Hematopoietic multipotent progenitor cell treated with erythropoietin and hydrocortisone succinate and interleukin-3 and kit ligand, for 6 days (in vitro differentiated cells): ENCODE measurements around the gene PPFIBP2.

Experiments used
- DNase-seq: peaks from one replicate; pipeline ENCODE4 v3.0.0-alpha.2; 2015

The PPFIBP2 gene

DNA sequence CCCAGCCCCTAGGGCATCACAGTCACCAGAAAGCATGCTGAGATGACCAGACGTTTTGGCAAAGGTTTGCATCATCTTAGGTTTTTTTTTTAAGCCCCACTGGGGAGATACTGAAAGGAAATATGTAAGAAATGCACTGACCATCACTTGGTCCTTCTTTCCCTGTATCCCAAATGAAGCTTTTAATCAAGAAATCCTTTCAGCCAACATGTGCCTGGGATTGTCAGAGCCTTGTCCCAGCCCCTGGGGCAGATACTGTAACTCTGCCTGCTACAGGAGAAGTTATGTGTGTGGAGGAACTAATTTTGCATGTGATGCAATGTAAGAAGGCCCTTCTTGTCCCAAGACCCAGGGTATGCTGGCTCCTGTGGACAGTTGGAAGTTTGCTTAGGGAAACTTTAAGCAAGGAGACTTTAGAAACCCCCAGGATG lies 65.6 kb downstream of the PPFIBP2 start:
- no peak for DNase-seq

DNA sequence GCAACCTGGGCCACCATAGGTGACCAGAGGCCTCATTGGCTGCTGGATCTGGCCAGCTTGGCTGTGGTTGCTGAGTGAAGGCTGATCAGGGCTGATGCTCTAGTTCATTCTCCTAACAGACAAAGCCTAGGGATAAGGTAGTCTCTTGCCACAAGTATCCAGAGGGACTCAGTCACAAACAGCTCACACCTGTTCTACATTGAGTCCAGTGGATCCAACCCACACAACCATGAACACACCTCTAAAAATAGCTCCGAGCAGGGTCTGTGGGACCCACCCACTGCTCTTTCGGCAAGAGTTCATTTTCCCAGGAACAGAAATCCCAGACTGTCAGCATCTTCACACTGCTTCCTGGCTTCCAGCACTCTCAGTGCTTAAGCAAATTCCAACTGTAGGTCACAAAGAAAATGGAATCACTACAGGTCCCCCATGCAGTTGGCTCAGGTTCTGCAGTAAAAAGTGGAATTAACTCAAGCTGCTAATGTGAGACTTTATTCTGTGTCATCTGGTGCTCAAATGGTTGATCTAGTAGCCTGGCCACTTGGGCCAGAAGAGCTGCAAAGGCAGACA lies 67.3 kb downstream of the PPFIBP2 start:
- DNase-seq, result no peak

DNA sequence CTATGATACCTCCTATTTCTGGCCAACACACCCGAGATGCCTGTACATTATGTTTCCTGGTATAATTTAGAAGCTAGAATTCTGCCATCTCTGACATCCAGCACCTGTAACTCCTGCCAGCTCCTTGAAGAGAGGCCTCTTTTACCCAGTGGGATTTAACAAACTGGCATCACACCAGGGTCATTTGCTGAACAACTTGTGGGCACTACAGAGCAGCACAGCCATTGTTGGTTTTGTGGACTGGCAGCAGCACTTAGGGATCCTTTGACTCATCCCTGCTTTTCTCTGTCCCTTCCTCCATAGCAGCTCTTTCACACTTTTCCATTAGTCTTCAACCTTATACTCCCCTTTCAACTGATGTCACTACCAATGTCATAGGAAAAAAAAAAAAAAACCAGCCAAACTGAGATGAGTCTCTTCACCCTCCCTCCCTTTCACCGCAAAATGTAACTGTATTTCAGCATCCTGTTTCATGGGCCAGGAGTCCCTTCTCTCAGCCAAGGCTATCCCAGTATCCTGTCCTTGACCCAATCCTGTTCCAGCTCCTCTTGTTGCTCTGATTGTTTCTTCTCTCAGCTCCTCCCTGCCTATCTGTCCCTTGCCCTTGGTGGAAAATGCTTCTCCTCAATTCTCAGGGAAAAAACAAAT lies 68.7 kb downstream of the PPFIBP2 start:
- no peak for DNase-seq

DNA sequence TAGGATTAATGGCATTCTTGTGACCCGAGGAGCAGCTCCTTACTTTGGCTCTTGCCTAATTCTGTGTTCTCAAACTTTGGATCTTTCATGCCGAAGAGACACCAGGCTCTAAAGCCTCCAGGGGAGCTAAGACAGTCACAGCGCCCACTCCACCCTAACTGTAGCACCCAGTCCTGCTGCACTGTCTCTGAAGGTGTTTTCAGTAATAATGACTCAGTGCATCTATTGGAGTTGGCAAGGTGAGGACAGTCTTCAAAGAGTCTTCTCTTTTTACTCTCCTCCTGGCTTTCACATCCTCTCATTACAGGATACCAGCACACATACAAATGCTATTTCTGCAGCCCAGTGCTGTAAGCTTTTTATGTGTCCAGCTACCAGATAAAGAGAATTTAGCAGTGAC lies 69.4 kb downstream of the PPFIBP2 start:
- no peak for DNase-seq

DNA sequence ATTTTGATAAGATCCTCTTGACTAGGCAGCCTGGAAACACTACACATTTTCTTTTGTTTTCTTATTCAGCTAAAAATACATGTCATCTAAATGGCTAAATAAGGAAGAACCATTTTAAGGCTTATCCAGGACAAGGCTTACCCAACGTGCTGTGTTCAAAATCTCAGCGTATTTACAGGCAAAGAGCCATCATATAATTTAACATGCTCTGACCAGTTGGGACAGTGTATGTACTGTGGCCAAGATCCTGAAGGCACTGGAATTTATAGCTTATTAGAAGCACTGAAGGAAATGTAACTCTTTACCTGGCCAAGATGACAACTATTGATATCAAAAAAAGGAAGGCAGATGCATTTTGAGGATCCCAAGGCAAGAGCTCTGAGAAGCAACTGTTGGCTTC lies 71.1 kb downstream of the PPFIBP2 start:
- DNase-seq, result no peak

DNA sequence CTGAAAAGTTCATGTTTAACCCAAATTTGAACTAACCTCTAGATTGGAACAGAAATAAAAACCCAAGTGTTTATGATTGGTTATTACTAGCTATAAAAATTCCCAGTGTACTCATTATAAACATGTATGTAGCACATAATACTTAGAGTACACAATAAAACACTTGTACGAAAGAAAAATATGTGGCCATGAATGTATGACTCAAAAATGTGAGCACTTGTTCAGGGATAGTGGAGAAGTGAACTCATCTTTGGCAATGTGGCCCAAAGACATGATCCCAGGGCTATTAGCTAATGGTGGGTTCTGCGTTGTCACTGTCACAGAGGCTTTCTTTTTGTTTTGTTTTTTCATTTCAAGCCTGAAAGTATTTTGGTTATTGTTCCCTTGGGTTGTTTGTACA lies 72.0 kb downstream of the PPFIBP2 start:
- DNase-seq, result no peak

DNA sequence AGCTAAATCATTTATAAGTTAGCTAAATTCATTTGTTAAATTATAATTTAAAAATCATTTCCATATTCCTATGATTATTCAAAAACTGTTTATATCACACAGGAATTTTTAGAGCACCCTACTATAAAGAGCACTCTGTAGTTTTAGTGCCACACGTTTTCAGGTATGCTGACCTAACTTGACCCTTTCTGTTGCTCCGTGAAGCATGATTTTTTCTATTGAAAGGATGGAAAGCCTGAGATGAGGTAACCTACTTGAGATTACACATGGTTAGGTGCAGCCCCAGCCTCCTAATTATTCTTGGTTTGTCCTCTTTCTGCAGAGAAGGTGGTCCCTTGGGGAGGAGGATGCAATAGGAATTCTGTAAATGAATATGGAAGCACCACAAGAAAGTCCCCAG lies 72.6 kb downstream of the PPFIBP2 start:
- DNase-seq, result no peak

DNA sequence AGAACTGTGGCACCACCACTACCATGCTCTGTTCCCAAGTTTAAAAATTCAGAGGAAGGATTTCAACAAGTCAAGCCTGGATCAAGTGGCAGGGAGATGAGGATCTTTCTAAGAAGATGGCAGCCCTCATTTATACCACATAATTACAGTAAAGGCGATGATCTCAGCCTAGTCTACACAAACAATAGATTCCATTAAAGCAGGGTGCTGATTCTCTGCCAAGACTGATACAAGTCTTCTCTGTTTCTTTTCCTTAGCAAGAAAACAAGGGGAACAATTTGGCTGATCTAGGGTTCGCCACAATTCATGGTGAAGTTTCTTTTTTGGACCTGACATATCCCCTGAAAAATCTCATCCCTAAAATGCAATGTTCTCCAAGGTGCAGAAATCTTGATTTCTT lies 73.9 kb downstream of the PPFIBP2 start:
- no peak for DNase-seq

DNA sequence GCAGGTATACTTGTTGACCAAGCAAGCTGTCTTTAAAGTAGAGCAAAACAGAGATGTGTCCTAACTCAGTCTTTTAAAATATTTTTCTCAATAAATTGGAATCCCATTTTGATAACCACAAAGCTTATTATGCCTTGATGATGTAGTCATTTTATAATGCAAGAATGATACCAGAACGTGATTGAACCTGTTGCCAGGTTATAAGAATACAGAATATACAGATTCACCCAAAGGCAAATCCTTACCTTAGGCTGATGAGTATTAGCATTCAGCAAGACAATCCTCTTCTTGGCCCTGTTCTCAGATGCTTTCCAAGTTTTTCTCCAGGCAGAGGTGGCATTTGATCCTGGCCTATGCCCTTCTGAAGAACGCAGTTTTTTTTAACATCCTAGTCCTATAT lies 76.1 kb downstream of the PPFIBP2 start:
- DNase-seq, result no peak

DNA sequence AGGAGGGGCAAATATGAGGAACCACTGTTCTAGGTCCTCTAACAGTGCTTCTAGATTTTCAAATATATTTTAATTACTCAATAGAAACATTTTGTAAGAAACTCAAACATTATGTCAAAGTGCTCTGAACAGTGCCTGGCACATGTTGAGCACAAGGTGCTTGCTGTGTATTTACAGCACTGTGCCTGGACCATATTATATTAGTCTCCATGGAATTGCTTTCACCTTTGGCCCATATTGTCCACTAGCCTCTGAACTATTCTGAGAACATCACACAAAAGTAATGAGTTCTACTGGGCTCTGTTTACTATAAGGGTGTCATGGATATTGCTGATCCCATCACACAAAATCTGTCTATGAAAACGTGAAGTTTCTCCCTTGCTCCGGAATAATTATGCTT lies 76.7 kb downstream of the PPFIBP2 start:
- no peak for DNase-seq

DNA sequence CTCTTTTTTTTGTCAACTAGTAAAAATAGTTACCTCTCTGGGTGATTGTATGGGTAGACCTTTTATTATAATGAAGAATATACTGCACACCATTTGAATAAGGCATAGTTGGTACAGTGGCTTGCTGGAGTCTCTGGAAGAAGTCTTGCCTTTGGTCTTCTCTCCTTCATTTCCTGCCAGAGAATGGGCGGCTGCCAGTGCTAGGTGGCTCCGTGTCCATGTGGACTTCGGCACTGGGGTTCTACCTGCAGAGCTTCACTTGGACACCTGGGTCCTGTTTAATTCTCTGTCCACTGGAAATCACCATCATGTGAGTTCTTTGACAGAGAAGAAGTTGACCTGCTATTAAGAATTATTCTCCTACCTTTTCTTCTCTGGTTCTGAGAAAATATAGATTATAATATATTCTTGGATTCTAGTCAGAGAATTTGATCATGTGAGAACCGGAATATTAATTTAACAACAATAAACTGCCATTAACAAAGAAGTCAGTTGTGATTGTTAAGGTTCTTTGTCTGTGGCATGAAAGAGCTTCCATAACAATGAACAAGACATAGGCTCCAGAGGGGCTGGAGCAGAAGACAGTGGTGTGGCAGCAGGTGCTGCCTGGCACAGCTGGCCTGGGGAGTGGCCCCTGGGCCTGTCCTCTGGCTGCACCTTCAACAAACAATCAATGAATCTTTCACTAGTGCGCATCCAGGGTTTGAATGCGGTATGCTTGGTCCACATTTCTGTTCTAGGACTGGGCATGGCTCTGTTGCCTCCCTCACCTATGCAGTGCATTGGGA lies 77.5 kb downstream of the PPFIBP2 start:
- no peak for DNase-seq

DNA sequence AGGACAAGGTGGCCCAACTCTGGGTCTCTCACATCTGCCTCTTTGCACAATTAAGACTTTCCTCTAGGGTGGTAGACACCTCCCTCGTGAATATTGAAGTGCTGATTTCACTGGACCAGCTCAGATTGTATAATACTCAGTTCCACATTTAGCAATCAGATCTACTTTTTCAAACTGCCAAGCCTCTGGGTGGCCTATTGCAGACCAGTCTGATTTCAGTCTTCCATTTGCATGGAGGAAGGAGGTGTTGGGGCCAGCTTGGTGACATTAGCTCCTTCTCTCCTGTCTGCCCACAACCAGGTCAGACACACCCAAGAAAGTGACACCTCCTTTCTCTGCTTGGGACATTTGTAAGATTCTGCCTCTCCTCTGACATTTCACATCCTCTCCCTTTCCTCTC lies 78.2 kb downstream of the PPFIBP2 start:
- DNase-seq, result no peak

DNA sequence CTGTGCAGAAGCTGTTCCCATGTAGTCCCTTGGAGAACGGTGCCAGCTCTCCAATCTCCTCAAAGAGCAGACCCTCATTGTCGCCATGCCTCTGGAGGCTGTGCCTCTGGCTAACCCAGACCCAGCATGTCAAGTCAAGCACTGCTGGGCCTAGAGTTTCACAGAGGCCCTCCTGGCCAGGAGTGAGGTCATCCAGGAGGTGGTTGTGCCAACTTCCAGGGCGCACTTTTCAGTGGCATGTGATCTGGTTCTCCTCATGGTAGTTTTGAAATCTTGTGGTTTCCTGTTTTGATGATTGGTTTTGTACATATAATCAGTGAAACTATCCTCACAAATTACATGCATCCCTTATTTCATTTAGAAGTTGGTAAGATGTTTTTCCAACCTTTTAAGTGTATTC lies 78.9 kb downstream of the PPFIBP2 start:
- peak; percentile 47 for DNase-seq

DNA sequence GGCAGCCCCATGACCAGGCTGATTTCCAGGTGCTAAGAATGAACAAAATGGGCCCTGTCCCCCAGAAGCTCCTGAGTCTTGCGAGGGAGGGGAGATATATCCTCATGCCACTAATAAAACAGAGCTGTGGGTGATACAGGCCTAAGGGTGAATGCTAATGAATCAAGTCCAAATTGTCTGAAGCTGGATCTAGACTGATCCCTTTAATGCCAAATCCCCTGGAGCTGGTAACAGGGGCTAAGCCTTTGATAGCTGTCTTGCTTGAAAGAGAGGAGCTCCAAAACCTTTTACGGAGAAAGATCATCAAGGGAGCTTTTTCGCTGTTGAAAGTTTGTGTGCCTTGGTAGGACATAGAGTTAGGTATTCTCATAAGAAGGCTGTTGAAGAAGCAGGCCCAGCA lies 79.7 kb downstream of the PPFIBP2 start:
- no peak for DNase-seq

DNA sequence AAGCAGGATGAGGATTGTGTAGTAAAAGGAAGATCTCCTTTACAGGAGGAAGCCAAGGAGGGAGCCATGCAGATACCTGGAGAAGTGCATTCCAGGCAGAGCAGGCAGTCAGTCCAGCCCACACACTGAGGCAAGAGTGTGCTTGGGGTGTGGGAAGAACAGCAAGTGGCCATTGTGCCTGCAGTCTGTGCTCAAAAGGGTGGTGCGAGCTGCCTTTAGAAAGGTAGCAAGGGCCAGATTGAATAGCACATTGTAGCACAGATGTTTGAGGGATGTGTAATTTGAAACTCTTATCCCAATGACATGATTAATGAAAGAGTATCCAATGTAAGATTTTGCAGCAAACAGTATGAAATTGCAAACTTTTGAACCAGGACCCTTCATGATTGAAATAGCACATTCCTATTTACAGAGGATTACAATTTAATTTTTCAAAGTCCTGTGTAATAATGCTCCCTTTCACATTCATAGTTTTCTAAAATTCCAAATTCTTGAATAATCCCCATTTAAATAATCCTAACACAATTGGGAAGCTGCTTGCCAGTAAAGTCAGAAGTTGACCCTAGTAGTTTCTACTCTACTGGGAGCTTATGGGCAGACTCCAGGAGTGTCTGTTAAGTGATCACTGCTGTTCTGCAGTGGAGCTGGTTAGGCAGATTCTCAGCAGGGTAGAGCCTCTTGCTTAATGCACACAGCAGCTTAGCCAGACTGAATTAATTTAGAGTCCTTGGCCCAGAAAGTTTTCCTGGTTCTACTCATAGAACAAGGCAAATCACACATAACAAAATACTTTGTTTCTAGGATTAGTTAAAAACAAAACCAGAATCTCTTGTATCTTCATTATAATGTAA lies 81.4 kb downstream of the PPFIBP2 start:
- DNase-seq, result no peak

DNA sequence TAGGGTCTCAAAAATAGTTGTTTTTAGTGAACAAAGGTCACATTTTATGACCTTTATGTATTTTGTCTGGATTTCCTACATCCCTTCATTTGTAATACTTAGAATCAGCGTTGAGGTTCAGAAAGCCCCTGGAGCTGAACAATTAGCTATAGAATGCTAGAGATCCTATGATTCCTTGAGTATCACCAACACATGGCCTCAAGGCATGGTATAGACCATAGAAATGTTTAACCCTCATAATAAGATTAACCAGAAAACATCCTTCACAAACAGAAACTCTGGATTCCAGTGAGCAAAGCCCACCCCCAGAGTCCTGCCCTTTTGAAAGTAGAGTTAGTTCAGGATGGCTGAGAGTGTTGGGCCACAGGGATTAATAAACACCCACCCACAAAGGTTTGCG lies 82.2 kb downstream of the PPFIBP2 start:
- DNase-seq, result no peak

DNA sequence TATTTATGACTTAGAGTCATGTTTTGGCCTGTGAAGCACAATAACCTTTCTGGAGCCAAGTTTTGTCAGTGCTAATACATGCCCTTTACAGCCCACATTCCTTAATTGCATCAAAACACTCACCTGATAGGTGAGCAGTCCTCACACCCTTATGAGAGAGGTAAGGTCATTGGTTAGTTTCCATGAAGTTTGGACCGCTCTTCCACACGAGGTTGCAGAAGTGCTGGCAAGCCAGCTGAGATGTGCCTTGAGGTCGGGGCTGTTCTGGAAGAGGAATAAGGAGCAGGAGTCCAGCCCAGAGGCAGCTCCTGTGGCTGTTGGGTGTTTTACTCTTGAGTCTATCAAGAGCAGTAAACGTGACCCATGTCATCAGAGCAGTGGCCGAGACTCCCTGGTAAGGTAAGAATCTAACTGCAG lies 83.2 kb downstream of the PPFIBP2 start:
- no peak for DNase-seq

DNA sequence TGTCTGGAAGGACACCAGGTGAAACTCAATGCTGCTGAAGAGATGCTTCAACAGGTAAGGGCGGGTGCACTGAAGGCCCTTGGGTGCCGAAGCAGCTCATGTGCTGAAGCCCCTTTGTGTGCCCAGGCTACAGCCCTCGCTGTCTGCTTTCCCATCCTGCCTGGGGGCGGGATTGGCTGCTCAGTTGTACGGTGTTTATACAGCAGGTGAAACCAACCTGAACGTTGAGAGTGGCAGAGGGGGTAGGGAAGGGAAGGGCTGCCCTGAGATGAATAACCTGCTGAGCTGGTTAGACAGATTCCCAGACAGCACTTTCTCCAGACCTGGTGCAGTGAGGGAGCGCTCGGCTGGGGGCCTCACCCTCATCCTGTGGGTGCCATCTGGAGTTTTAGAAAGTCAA lies 83.8 kb downstream of the PPFIBP2 start:
- no peak for DNase-seq

DNA sequence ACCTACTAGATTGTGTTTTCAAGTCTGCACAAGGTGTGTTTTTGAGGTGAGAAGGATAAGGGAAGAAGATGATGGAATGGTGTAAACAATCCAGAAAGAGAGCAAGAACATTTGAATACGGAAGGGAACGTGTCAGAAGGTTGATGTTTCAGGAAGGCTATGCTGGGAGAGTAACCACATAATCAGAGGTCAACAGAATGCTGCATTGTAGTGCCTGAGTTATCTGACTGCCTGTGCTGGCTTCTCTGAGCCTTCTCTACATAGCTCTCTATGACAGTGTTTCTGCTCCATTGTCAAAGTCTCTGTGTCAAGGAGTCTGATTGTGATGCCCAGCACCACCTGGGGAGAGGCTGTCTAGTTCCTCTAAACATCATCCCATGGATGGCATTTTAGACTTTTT lies 85.4 kb downstream of the PPFIBP2 start:
- DNase-seq, result no peak

DNA sequence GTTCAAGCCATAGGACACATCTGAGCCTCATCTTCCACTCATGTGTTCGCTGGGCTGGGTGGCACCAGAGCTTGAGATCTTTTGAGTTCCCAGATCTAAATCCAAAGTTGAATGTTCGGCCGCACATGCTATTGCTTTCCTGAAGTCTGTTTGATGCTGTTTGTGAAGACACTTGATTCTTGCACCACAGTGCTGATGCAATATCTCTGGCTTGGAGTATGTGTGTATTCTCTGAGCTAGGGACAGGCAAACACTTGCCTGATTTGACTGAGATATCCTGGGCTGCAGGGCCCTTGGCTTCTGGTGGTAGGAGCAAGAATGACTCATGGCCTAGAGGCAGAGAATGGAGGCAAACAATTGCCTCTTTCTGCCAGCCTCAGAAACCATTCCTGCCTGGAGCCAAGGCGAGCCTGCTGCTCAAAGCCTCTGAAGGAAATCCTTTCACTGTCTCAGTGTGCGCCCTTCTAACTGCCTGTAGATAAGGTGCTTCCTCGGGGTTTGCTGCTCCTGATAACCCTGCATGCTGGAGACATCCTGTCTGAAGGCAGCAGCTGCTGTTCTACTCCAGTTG lies 86.5 kb downstream of the PPFIBP2 start:
- peak; percentile 67 for DNase-seq

DNA sequence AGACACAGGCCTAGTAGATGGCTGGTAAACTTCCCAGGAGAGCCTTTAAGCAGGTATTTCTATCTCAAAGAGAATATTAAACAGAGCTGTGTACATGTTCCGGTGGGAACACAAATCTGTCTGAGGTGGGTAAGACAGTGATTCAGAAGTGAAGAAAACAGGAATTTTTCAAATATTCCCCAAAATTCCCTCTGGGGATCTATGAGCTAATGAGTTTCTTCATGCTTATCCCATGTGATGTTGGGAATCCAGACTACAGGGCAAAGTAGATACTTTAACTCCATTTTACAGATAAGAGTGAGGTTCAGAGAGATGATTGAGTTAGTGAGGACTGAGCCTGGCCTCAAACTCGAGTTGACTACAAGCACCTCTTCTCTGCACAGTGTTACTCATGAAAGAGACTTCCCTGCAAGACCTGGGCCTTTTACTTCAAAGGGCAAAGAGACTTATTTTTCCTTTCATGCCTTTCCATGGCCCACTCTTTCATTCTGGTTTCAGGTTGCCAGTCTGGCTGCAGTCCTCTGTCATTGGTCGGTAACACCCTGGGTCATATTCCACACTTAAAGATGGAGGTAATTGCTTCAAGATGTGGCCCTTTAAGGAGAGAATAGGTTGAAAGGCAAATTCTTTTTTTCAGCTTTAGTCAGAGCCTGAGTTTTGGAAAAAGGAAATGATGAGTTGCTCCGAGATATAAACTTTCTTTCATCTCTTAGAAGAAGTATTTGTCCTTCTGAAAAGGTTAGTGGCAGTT lies 89.4 kb downstream of the PPFIBP2 start:
- DNase-seq, result no peak

DNA sequence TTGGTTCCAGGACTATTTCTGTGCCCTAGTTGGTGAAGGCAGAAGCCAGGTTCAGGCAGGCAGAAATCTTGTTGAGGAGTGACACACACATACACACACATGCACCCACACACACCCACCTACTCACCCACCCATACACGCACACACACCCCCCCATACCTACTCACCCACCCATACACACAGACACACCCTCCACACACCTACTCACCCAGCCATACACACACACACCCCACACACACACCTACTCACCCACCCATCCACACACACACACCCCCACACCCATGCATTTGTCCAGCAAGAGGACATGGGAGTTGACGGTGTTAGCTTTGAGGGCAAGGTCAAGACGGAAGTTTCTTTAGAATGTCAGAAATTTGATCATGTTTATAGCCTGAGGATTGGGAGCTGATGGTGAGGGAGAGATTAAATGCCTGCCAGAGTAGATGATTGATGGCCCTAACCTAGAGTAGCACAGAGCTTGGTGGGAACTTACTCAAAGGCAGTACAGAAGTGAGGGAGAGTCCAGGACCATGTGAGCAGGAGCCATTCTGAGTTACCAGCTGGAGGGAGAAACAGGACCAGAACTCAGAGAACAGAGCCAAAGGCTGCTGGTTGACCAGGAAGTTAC lies 90.6 kb downstream of the PPFIBP2 start:
- DNase-seq, result no peak
